MG63 (cell line): ENCODE data around the gene RPLP1. TPM values are rescaled to one million over a fixed set of nuclear protein-coding genes. Genes with fewer than 3 reads are reported as not detected.

Experiments used
- DNase-seq: peaks from one replicate; pipeline ENCODE4 v3.0.0-alpha.2; 2020
- H3K27me3 ChIP-seq: fragments of 250-450 bp; sonication (Bioruptor Pico); 2 replicates; pipeline ENCODE4 v1.5.1; 2020; ENCODE audit warnings: mild to moderate bottlenecking, moderate library complexity
- H3K36me3 ChIP-seq: fragments of 250-450 bp; sonication (Bioruptor Pico); 2 replicates; pipeline ENCODE4 v1.5.1; 2020; ENCODE audit warnings: mild to moderate bottlenecking, moderate library complexity
- H3K4me3 ChIP-seq: fragments of 250-450 bp; sonication (Bioruptor Pico); 2 replicates; pipeline ENCODE4 v1.5.1; 2020; ENCODE audit warnings: mild to moderate bottlenecking, moderate library complexity
- H3K9me3 ChIP-seq: fragments of 250-450 bp; sonication (Bioruptor Pico); 2 replicates; pipeline ENCODE4 v1.5.1; 2020; ENCODE audit warnings: mild to moderate bottlenecking, moderate library complexity
- total RNA-seq: library from RNA; depleted of rRNA; stranded (reverse); fragments of >200 nt; shearing (Covaris generic); gene quantifications from 2 replicates; pipeline ENCODE4 v1.2.3, GENCODE V29; 2014; ENCODE audit warnings: low replicate concordance

The RPLP1 gene
- total RNA-seq, 1 experiment from 2014 or later: 100 TPM

DNA sequence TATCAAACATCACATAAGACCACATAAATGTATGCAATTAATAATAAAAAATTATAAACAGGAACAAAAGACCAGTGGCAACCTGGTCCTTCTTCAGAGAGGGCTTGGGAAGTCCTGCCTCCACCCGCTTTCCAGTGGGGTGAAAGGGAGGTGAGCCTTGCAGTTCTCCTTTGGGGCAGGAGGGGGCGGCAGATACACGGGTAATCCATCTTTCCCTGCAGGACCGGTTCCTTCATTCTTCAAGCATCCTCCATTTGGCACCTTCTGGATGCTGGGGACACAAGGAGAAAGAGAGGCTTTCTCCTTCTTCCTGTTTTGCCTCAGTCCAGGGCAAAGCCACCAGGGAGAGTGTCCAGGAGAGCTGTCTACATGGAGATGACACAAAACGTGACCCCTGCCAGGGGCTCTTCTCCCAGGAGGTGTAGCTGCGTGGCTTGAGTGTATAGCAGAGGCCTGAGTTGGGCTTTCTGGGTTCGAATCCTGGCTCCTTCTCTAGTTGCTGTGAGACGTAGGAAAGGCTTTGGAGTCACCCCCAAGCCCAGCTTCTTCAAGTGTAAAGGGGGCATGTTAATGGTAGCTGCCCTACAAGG is 23.2 kb downstream of the RPLP1 start:
- peaks cover 9% of the 10 kb centered on the region for H3K9me3 ChIP-seq
- DNase-seq: peak; percentile 60
- no peaks in the 10 kb centered on the region for H3K36me3 ChIP-seq
- no peak overlapping the region for H3K4me3 ChIP-seq
- H3K27me3 ChIP-seq: no peaks in the 10 kb centered on the region

DNA sequence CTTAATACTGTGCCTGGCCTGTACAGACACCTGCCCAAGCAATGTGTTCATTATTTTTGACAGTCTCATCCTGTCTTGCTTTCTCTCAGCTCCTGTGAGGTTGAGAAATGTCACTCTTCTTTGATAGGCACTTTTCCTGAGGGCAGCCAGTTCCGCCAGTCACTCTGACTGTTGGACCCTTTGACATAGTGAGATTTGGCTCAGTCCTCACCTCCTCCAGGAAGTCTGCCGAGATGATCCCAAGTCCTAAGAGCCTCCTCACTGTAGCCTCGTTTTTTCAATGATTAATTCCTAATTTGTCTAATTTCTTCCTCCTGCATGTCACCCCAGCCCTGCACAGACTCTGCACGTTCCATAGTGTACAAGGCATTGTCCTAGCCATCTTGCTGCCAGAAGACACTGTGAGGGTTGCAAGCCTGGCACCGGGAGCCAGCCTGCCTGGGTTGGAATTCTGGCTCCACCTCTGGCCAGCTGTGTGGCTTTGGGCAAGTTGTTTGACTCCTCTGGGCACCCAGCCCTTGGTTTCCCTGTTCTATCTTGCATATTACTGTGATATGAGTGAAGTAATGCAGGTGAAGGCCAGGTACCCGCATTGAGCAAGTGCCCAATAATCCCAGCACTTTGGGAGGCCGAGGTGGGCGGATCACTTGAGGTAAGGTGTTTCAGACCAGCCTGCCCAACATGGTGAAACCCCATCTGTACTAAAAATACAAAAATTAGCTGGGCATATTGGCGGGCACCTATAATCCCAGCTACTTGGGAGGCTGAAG is 24.3 kb downstream of the RPLP1 start:
- H3K9me3 ChIP-seq: peaks cover 9% of the 10 kb centered on the region
- no peaks in the 10 kb centered on the region for H3K27me3 ChIP-seq
- no peak for DNase-seq
- no peaks in the 10 kb centered on the region for H3K36me3 ChIP-seq
- no peak overlapping the region for H3K4me3 ChIP-seq

DNA sequence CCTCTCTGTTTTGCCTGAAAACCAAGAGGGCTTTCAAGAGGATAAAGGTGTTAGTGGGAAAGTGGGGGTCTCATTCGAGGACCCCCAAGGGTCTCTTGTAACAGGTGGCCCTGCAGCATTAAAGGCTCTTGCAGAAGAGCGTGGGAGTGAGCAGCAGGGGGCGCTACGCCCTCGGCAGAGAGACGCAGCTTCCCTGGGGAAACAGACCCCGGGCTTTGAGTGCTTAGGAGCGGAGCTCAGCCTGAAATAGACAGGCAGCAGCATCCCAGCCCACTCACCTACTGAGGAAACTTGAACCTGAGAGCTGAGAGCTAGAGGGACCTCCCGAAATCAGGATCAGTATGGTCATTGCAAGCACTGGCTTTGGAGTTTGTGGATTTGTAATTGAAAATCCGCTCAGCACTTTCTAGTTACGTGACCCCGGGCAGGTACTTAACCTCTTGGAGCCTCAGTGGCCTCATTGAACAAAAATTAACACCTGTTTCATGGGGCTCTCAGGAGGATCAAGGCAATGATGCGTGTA is 25.7 kb downstream of the RPLP1 start:
- peaks cover 9% of the 10 kb centered on the region for H3K9me3 ChIP-seq
- no peaks in the 10 kb centered on the region for H3K36me3 ChIP-seq
- peak; percentile 41 for DNase-seq
- H3K27me3 ChIP-seq: no peaks in the 10 kb centered on the region
- H3K4me3 ChIP-seq: no peak overlapping the region

DNA sequence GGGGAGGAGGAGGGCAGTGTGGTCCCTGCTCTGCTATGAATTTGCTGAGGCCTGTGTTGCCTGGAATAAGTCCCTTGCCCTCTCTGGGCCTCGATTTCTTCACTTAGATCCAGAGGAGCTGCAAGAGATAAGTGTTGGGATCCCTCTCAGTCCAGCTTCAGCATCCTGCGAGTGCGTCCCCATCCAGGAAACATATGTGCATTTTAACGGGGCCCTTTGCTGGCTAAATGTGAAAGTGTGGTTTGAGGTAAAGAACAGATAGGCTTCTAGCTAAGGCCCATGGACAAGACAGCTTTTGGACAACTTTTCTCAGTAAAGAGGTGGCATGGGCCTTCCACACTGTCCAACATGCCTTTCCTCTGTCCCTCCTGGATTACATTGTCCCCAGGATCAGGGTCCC is 26.5 kb downstream of the RPLP1 start:
- Histone ChIP-seq H3K36me3 (no peaks in the 10 kb centered on the region), H3K27me3 (no peaks in the 10 kb centered on the region), H3K4me3 (no peak overlapping the region), H3K9me3 (peaks cover 9% of the 10 kb centered on the region)
- no peak for DNase-seq

DNA sequence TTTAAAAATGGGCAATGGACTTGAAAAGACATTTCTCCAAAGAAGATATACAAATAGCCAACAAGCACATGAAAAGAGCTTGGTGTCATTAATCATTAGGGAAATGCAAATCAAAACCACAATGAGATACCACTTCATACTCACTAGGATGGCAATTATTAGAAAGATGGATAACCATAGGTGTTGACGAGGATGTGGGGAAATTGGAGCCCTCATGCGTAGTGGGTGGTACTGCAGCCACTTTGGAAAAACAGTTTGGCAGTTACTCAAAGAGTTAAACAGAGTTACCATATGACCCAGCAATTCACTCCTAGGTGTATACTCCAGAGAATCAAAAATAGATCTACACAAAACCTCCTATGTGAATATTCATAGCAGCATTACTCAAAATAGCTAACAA is 27.4 kb downstream of the RPLP1 start:
- peaks cover 9% of the 10 kb centered on the region for H3K9me3 ChIP-seq
- DNase-seq: no peak
- H3K4me3 ChIP-seq: no peak overlapping the region
- H3K27me3 ChIP-seq: no peaks in the 10 kb centered on the region
- H3K36me3 ChIP-seq: no peaks in the 10 kb centered on the region

DNA sequence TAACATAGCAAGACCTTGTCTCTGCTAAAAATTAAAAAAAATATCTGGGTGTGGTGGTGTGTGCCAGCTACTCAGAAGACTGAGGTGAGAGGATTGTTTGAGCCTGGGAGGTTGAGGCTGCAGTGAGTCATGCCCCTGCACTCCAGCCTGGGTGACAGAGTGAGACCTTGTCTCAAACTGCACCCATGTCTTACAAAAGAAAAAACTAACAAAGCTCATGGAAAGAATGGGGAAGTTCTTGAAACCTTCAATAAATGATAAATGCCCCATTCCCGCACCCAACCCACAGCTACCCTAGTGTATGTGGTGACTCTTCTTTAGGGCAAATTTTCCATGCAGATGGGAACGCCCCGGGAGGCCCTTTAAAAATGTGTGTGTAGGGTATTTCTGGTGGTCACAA is 28.3 kb downstream of the RPLP1 start:
- H3K9me3 ChIP-seq: peaks cover 11% of the 10 kb centered on the region

DNA sequence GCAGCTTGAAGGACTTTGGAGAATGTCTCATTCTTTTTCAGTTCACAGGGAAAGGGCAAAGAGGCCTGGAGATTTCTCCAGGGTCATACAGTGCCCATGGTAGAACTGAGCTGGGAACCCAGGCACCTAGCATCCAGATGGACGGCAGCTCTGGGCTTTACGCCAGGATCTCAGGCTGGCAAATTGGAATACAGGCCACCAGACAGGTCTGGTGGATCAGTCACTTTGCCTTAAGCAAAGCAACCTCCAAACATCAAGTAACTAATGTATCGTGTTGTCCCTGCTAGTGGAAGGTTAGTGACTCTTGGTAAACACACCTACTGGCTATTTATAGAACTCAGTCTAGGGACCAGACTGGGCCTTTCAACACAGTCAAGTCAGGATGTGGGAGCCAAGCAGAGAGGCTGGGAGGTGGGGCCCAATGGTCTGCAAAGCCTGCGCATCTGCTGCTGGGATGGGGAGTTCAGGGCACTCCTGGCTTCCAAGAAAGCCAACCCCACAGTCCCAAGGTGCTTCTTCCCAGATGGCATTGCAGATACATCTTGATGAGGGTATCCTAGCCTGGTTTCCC is 30.2 kb downstream of the RPLP1 start:
- no peak overlapping the region for H3K4me3 ChIP-seq
- H3K9me3 ChIP-seq: peaks cover 13% of the 10 kb centered on the region
- no peaks in the 10 kb centered on the region for H3K36me3 ChIP-seq
- DNase-seq: no peak
- no peaks in the 10 kb centered on the region for H3K27me3 ChIP-seq

More for the DNA sequence above, 28.3 kb downstream of the RPLP1 start:
- H3K36me3 ChIP-seq: no peaks in the 10 kb centered on the region
- H3K27me3 ChIP-seq: no peaks in the 10 kb centered on the region
- no peak for DNase-seq
- H3K4me3 ChIP-seq: no peak overlapping the region

DNA sequence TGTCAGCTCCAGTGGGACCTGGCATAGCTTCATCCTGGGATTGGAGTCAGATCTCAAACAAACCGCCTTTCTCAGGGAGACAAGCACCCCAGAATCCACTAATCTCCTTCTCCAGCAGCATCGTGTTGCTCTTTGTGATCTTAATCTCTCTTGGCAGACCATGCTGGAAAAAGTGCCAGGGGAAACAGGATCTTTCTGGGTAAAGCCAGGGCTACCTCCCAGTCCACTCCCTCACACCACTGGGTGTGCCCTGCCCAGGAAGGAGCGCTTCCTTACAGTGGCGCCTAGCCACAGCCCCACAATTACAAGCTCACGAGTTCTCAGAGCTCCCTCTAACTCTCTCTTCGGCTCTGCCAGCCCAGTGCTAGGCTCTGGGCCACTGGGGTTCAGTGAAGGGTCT is 32.2 kb downstream of the RPLP1 start:
- peak; percentile 73 for DNase-seq
- Histone ChIP-seq H3K27me3 (no peaks in the 10 kb centered on the region), H3K4me3 (no peak overlapping the region), H3K9me3 (peaks cover 9% of the 10 kb centered on the region), H3K36me3 (no peaks in the 10 kb centered on the region)

DNA sequence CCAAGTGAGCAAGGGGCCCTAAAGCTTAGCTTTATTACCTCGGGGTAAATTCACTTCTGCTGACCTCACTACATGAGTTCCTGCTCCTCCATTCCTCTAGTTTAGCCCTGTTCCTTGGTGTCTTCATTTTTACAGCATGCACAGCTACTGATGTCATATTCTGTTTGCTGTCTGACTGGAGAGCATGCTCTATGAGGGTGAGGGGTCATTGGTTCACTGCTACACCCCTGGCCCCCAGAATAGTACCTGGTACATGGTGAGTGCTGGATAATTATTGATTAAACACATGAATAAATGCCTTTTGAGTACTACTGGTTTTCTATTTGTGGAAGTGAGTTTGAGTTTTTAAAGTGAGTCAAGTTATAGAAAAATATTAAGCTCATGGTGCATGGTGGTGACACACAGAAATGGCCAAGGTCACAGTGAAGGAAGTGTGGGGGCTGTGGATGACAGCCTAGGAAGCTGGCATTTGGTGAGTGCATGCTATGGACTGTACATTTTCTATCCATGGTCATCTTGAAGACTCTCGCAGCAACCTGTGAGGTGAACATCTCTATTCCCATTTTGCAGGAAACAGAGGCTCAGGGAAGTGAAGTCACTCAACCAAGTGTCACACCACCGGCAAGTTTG is 34.0 kb downstream of the RPLP1 start:
- no peaks in the 10 kb centered on the region for H3K36me3 ChIP-seq
- 0 out of 2 replicates have a peak, but pooled peaks cover 4% of the 10 kb centered on the region for H3K9me3 ChIP-seq
- H3K27me3 ChIP-seq: no peaks in the 10 kb centered on the region
- no peak overlapping the region for H3K4me3 ChIP-seq
- no peak for DNase-seq

DNA sequence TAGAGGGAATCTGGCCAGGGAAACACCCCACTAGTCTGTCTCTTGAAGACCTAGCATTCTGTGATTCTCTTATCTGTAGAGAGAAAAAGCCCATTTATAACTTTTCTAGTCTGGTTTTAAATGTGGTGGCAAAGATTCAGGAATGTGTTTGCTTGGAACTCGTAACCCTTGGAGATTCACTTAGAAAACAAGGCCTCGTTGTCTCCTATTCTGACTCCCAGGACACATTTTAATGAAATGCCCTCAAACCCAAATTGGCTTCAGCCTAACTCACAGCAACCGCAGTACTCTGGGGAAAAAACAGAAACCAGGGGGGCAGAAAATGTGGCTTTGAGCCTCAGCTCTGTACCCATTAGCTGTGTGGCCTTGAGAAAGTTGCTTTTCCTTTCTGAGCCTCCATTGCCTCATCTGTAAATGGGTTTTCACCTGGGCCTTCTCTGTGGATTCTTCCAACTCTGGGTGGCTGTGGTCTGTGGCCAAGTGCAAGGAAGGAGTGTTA is 36.5 kb downstream of the RPLP1 start:
- H3K27me3 ChIP-seq: no peaks in the 10 kb centered on the region

DNA sequence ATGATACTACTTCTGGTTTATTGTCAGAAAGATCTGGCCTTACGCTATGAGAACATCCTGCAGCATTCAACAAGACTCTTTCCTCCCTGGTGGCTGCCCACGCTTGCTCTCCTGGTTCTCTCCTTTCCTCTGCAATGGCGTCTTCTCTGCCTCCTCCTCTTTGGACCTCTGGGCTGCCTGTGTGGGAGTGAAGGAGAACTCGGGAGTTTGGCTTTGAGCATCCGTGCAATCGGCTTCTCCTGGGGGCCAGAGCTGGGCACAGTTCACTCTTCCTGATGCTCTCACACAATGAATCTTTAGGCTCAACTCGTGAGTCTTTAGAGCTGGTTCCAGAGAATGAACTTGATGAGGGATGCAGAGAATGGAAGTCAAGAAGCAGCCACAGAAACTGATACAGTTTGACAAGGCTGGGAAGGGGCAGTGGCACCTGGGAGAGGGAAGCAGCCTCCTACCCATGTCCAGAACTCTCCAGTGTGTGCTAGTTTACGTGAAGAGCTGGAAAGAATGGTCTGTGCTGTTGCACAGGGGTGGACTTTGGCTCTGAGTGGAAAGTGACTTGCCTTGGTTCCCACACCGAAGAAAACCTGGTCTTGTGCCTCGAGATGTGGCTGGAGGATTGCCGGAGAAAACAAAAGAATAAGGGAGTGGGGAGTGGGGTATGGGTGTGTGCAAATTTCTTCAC is 37.9 kb downstream of the RPLP1 start:
- Histone ChIP-seq H3K36me3 (no peaks in the 10 kb centered on the region), H3K27me3 (no peaks in the 10 kb centered on the region), H3K4me3 (no peak overlapping the region), H3K9me3 (0 out of 2 replicates have a peak, but pooled peaks cover 4% of the 10 kb centered on the region)
- DNase-seq: peak; percentile 26

More for the DNA sequence above, 36.5 kb downstream of the RPLP1 start:
- 0 out of 2 replicates have a peak, but pooled peaks cover 4% of the 10 kb centered on the region for H3K9me3 ChIP-seq
- no peaks in the 10 kb centered on the region for H3K36me3 ChIP-seq
- H3K4me3 ChIP-seq: no peak overlapping the region
- DNase-seq: no peak

DNA sequence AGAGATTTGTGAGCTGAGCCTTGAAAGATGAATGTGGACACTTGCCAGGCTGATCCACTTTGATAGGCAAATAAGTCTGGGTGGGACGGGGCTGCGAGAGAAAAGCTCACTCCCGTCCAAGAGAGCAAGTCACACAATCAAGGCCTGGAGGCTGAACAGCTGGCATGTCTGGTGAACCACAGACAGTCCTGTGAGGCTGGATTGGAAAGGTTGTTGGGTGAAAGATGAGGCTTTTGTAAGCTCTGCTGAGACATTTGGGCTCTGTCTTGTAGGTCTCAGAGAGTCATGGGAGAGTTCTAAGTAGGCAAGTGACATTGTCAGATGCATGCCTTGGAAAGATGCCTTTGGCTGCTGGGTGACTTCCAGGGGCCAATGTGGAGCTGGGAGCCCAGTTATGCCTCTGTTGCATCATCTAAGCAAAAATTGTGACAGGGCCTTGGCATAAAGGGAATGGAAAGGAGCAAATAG is 38.5 kb downstream of the RPLP1 start:
- H3K4me3 ChIP-seq: no peak overlapping the region
- H3K27me3 ChIP-seq: no peaks in the 10 kb centered on the region
- peak; percentile 31 for DNase-seq

DNA sequence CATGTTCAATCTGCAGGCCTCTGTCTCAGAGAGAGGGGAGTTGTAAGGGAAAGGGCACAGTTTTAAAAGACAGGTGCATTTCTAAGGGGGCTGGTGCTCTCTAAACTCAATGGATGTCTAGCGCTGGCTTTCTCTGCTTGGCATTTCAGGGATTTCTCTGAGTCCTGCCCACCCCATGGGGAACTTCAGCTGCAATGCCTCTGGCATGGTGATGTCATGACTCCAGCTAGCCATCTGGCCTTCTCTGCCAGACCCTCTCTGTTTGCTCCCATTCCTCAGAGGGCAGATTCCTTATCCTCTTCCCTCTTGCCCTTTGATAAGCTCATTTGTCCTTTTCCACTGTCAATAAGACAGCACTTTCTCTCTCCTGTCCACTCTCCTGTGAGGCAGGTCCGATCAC is 40.8 kb downstream of the RPLP1 start:
- Histone ChIP-seq H3K27me3 (no peaks in the 10 kb centered on the region), H3K4me3 (no peak overlapping the region), H3K36me3 (no peaks in the 10 kb centered on the region), H3K9me3 (no peaks in the 10 kb centered on the region)
- DNase-seq: no peak

More for the DNA sequence above, 38.5 kb downstream of the RPLP1 start:
- Histone ChIP-seq H3K36me3 (no peaks in the 10 kb centered on the region), H3K9me3 (0 out of 2 replicates have a peak, but pooled peaks cover under 1% of the 10 kb centered on the region)

DNA sequence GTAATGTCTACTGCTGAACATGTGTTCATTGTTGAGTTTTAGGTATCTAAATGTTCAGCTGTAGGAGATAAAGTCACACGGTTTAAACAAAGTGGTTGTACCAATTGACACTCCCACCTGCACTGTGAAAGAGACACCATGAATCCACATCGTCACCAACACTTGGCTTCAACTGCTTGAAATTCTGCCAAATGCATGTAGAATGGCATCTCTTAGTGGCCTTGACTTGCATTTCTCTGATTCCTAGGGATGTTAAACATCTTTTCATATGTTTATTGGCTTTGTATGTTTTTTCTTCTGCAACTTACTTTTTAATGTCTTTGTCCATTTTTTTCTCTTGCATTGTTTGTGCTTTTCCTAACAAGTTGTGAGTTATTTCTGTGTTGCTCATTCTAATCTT is 43.4 kb downstream of the RPLP1 start:
- Histone ChIP-seq H3K27me3 (no peaks in the 10 kb centered on the region), H3K4me3 (no peak overlapping the region)
- DNase-seq: no peak

DNA sequence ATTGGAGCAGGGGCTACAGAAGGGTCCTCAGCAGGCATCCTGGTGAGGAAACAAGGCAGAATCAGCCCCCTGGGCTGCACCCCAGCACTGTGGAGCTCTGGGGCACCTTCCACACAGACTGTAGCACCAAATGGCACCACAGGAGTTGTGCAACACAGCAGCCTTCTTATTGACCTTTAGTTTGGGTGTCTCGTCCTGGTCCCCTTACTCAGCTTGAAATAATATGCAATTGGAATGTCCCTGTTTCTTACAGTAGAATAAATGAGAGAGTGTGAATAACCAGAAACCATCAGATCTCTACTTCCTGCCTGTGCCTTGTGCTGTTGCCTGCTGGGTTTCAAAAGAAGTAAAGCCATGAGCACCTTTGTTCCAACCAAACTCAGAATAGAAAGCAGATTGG is 44.5 kb downstream of the RPLP1 start:
- no peak for DNase-seq

More for the DNA sequence above, 43.4 kb downstream of the RPLP1 start:
- Histone ChIP-seq H3K9me3 (no peaks in the 10 kb centered on the region), H3K36me3 (no peaks in the 10 kb centered on the region)

DNA sequence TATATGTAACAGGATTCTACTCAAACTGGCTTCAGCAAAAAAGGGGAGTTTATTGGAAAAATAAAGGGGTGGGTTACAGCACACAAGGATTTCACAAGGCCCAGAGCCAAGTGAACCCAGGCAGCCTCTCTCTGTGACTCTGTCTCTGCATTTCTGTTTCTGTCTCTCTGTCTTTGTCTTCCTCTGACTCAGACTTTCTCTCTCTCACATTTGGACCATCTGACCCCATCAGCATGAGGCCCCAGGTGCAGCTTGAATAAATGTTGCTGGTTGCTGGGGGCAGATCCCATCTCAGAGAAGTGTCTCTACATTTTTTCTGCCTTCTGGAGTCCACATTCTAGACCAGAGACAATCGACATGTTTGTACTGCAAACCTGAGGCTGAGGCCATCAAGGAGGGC is 45.0 kb downstream of the RPLP1 start:
- Histone ChIP-seq H3K36me3 (no peaks in the 10 kb centered on the region), H3K27me3 (no peaks in the 10 kb centered on the region), H3K4me3 (no peak overlapping the region), H3K9me3 (no peaks in the 10 kb centered on the region)
- no peak for DNase-seq

More for the DNA sequence above, 44.5 kb downstream of the RPLP1 start:
- H3K4me3 ChIP-seq: no peak overlapping the region
- H3K9me3 ChIP-seq: no peaks in the 10 kb centered on the region
- H3K27me3 ChIP-seq: no peaks in the 10 kb centered on the region
- H3K36me3 ChIP-seq: no peaks in the 10 kb centered on the region
